Measurements from ENCODE around the gene MCM10.

Gene MCM10

DNA sequence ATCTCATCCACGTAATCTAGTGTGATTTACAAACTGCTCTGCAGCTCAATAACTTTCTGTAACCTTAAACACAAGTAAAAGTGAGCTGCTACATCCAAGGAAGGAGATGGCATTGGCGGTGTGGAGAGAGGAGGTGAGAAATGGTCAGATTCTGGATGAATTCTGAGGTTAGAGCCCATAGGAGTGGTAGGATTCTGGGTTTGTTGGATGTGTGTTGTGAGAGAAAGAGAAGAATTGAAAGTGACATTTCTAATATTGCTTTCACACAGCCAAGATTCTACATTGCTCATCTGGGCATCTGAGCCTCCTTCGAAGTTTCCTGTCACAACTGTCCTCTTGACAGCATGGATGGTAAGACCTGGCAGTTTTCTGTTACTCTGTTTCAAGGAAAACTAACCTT, 2.5 kb downstream of the MCM10 start:
- in situ Hi-C loops (cut with MboI; ENCODE audit: low sequenced_read_pairs), result no loop called here

DNA sequence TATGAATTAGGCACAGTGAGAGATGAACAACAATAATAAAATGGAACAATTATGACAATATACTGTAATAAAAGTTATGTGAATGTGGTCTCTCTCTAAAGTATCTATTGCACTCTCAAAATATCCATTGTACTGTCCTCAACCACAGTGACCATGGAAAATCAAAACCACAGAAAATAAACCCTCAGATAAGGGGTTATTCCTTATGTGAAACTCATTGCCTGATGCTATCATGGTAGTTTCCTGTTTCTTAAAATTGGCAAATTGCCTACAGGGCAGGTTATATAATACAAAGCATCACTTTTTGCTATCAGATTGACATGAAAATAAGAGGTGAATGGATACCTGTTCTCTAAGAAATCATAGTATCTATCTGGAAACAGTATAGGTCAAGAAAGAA, 3.8 kb downstream of the MCM10 start:
- in situ Hi-C loops (cut with MboI; ENCODE audit: low sequenced_read_pairs), result no loop called here

DNA sequence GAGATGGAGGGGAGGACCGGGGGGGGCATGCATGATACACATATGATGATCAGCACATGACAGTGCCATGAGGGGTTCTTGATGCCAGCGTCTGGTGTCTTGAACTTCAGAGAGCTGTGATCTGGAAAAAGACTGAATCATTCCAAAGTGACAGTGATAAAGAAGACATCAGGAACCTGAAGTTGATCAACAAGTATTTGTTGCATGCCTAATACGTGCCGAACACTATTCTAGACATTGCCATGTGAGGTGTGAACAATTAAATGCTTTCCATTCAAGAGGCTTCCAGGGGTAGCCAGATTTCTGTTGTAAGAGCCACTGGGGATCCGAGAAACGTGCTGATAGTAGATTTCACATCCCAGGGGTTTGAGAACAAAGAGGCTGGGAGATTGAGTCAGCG, 6.2 kb downstream of the MCM10 start:
- in situ Hi-C loops (cut with MboI; ENCODE audit: low sequenced_read_pairs), result no loop called here

DNA sequence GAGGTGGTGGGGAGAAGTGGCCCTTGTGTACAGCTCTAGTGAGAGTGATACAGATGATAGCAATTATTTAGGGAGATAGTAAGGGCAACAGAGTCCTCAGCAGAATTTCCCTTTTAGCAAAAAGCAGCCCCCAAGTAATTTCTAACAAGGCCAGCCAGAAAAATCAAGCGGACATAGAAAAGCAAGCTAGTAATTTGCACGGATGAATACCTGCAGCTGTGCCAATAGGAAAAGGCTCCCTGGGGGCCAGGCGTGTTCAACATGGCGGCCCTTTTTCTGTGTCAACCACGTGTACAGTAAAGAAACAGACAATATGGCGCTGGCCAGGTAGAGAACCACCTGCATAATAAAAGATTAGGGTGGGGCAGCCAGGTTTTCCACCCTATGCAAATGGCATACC, 7.4 kb downstream of the MCM10 start:
- in situ Hi-C loops (cut with MboI; ENCODE audit: low sequenced_read_pairs), result no loop called here

DNA sequence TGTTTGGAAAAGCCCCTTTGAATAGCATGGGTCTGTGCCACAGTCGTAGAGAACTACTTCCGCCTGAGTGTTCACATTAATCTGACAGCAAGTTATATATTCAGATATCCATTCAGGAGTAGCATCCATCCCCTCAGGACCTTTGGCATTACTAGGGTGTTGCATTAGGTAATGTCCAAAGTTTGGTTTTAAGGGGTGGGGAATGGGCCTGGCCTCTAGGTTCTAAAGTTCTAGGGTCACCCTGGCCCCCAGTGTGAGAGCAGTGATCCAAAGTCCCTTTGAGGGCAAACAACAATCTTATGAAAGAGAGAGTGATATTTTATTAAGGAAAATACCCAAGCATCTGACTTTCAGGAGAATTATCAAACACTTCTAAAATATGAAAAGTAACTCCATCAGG, 12.3 kb downstream of the MCM10 start:
- in situ Hi-C loops (cut with MboI; ENCODE audit: low sequenced_read_pairs), result no loop called here

DNA sequence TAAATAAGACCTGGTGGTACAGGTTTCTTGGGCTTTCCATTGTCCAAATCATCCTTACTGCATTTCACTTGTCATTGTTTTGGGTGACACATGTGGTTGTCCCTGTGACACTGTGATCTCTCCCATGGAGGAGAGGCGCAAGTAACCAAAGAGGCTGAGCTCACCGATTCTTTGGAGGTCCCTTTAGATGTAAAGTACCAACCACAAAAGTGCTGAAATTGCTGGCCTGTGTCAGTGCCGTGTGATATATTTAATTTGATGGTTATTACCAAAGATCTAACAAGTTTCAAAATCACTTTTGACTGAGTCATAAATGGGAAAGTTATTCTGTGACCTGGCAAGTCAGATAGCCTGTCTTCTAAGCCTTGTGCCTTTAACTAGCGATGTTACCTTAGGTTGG, 19.4 kb downstream of the MCM10 start:
- in situ Hi-C loops (cut with MboI; ENCODE audit: low sequenced_read_pairs), result no loop called here

DNA sequence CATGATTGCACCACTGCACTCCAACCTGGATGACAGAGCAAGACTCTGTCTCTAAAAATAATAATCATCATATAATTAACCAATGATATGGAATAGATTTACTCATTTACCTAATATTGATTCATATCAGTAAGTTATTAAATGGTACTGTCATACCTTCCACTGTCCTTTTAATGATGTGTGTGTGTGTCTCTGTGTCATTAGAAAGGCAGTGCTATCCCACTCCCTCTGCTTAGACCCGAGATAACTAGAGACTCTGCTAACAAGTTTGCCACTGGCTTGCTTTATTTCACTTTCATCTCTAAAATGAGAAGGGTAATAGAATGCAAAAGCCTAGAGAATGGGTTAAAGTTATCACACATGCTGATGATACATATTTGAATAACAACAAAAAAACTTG, 21.1 kb downstream of the MCM10 start:
- in situ Hi-C loops (cut with MboI; ENCODE audit: low sequenced_read_pairs), result no loop called here

DNA sequence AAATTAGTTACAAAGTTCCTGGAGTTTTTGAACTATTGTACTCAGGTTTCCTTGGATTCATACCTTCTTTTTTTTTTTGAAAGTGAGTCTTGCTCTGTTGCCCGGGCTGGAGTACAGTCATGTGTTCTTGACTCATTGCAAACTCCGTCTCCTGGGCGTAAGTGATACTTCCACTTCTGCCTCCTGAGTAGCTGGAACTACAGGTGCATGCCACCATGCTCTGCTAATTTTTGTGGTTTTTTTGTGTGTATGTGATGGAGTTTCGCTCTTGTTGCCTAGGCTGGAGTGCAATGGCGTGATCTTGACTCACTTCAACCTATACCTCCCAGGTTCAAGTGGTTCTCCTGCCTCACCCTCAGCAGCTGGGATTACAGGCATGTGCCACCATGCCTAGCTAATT, 22.3 kb downstream of the MCM10 start:
- in situ Hi-C loops (cut with MboI; ENCODE audit: low sequenced_read_pairs), result no loop called here

DNA sequence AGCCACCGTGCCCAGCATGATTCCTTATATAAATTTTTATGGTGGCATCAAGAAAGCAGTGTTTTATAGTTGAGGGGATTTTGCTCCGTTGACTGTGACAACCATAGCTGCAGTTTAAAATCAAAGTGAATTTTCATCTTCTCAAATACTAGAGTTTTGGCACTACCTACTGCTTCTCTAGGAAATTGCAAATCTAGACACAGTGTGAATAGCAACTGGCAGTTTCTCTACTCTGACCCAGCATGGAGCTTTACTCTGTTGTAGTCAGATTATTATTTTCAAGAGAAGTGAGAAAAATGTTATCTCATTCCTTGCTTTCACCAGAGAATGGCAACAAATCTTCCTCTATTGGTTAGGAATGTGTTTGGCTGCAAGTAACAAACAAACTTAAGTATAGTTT, 22.9 kb downstream of the MCM10 start:
- in situ Hi-C loops (cut with MboI; ENCODE audit: low sequenced_read_pairs), result no loop called here

DNA sequence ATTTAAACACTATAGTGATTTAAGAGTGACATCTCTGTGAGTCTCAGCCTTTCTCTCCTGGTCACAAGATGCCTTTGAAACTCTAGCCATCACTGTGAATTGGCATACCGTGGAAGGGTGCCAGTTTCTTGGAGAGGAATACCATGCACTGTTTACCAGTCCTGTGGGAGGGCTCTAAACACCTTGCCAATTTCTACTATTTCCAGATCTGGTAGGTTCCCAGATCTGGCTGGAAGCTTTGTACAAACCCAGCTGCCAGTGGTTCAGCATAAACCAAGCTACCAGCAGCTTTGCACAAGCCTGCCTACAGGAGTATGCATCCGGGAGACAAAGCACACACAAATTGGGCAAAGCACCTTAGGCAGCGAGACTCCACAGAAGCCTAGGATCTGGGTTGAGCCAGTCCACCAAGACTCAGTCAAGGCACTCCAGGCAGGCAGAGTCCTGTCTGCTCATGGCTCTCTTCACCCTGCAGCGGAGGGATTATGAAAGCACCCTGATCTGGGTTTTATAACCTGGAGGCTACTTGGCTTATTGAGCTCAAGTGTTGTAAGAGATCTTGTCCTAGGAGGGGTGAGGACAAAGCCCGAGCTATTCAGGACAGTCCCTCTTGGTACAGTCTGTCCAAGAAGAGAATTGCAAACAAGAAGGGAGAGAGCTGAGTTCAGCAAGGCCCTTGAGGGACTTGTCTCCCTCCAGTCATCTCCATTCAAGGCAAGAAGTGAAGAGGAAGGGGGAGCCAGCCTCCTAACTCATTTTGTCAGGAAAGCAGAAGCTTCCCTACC, 23.6 kb downstream of the MCM10 start:
- in situ Hi-C loops (cut with MboI; ENCODE audit: low sequenced_read_pairs), result no loop called here

DNA sequence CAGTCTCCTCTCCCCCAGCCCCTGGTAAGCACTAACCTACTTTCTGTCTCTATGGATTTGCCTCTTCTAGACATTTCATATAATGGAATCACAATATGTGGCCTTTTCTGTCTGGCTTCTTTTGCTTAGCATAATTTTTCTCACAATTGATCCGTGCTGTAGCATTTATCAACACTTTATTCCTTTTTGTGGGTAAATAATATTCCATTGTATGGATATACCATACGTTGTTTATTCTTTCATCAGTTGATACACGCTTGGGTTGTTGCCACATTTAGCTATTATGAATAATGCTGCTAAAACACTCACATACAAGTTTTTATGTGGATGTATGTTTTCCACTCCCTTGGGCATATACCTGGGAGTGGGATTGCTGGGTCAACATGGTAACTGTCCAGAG, 25.8 kb downstream of the MCM10 start:
- in situ Hi-C loops (cut with MboI; ENCODE audit: low sequenced_read_pairs), result no loop called here

DNA sequence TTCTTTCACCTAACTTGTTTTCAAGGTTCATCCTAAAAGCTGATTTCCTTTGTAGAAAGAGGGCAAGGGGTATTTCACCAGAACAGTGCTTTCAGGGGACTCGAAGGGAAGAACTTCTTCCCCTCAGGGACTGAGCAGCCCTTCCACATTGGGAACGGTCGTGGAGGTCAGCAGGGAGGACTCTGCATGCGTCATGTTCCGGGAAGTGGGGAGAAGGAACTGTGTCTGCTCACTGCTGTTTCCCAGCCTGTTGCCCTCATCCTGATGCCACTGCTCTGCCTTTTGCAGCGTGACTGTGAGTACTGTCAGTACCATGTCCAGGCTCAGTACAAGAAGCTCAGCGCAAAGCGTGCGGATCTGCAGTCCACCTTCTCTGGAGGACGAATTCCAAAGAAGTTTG, 27.2 kb downstream of the MCM10 start:
- in situ Hi-C loops (cut with MboI; ENCODE audit: low sequenced_read_pairs), result no loop called here

DNA sequence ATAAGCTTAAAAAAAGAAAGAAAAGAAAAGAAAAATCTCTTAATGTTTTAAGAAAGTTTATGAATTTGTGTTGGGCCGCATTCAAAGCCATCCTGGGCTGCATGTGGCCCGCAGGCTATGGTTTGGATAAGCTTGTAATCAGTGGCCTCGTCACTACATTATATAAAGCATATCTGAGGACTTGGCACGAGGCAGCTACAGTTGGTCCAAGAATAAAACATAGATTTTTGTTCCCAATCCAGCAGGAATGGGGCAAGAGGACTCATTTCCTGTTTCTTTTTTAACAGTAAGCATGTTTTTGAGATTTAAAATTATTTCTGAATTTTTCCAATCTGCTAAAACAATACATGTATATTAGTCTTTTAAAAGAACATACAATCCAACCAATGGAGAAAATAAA, 28.6 kb downstream of the MCM10 start:
- in situ Hi-C loops (cut with MboI; ENCODE audit: low sequenced_read_pairs), result no loop called here

DNA sequence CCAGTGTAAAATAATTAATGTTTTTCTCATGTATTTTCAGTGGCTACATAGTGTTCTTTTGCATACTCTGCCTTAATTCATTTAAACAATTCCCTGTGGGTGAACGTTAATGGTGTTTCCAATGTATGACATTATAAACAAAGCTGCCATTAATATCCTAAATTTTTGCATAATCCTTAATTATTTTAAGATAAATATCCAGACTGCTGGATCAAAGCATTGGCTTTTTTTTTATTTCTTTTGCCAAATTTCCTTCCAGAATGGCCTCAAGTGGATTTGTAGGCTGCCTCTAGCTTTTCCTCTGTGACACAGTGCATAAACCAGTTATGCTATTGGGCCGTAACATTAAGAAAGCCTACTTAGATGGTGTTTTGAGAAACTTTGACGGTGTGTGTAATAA, 29.5 kb downstream of the MCM10 start:
- in situ Hi-C loops (cut with MboI; ENCODE audit: low sequenced_read_pairs), result no loop called here

DNA sequence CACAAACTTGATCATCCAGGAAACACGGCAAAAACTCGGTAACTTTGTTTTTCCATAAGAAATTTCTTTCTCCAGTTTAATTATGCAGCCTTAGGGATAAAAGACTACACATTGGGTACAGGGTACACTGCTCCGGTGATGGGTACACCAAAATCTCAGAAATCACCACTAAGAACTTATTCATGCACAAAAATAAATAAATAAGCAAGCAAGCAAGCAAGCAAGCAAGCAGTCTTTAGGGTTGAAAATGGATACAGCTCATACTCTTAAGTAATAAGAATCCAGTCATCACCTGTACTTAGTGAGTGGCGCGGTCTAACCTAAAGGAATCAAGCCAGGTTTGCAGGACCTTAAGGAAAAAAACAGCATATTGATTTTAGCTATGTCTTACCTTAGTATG, 30.0 kb downstream of the MCM10 start:
- in situ Hi-C loops (cut with MboI; ENCODE audit: low sequenced_read_pairs), result no loop called here

DNA sequence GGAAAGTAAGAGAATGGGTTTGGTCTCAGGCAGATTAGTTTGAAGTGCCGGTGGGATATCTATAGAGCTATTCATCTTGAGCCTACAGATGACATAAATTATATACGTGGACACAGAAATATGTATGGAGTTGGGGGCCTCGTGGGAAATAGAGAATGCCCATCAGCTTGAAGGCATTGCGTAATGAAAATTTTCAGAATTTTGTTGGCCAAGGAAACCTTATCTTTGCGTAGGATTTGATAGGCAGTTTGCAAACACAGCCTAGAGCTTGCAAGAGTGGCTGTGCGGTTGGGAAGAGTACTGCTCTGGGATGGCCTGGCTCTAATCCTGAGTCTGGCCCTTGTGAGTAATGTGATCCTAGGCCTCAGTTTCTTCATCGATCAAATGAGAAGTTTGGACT, 32.3 kb downstream of the MCM10 start:
- in situ Hi-C loops (cut with MboI; ENCODE audit: low sequenced_read_pairs), result no loop called here

DNA sequence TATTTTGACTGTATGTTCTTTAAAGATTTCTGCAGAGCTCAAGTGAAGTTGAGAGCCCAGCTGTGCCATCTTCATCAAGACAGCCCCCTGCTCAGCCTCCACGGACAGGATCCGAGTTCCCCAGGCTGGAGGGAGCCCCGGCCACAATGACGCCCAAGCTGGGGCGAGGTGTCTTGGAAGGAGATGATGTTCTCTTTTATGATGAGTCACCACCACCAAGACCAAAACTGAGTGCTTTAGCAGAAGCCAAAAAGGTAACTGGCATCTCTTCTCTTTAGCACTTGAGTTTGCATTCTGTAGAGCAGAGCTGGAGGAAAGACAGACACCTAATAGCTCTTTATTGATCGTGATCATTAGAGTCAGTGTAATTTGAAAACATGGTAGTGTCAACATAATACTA, 33.7 kb downstream of the MCM10 start:
- in situ Hi-C loops (cut with MboI; ENCODE audit: low sequenced_read_pairs), result no loop called here

DNA sequence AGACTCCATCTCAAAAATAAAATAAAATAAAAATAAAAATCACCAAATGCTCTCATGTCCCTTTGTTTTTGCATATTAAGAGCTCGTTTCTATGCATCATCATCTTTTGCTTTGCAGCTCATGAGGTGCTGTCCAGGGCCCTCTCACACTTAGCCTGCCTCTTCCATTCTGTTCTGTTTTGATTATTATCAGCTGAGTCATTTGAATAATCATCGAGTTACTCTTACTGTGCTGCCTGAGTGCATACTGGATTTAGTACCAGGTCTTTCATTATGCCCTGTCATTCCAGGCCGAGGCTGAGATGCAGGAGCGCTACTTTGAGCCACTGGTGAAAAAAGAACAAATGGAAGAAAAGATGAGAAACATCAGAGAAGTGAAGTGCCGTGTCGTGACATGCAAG, 39.8 kb downstream of the MCM10 start:
- in situ Hi-C loops (cut with MboI; ENCODE audit: low sequenced_read_pairs), result no loop called here

DNA sequence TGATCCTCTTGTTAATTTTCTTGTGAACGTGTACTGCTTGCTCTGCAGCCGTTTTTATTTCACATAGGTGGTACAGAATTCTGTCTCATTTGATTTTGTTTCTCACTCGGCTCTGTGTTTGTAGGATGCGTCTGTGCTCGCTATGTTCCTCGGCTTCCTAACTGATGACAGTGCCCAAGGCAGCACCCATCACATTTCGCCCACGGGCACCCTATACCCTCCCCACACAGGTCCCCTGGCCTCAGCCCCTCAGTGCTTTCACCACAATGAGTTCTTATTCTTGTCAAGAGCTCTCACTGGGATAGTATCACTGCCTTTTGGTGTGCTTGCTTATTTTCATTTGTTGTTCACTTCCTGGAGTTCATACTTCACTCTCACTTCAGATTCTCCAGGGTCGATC, 44.7 kb downstream of the MCM10 start:
- in situ Hi-C loops (cut with MboI; ENCODE audit: low sequenced_read_pairs), result no loop called here

DNA sequence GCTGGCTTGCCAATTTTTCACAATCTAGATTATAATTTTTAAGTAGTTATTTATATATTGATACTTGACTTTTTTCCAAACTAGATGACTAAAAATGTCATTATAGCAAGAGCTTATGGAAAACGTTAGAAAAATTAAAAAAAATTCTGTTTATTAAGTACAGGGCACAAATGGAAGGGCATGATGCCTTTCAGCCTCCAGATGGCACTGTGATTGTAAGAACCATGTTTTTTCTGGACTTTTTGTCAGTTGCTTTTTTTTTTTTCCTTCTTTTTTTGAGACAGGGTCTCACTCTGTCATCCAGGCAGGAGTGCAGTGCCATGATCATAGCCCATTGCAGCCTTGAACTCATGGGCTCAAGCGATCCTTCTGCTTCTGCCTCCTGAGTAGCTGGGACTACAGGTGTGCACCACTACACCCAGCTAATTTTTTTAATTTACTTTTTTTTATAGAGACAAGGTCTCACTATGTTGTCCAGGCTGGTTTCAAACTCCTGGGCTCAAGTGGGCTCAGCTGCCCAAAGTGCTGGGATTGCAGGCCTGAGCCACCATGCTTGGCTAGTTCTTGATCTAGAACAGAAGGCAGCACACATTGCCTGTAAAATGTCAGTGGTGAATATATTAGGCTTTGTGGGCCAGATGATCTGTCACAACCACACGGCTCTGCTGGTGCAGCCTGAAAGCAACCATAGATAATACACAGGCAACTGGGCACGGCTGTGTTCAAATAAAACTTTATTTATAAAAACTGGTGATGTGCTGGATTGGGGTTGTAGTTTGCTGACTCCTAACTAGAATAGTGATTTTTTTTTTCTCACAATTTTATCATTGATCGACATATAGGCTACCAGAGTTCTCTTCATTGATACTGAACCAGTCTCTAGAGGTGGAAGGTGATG, 45.4 kb downstream of the MCM10 start:
- in situ Hi-C loops (cut with MboI; ENCODE audit: low sequenced_read_pairs), result no loop called here

DNA sequence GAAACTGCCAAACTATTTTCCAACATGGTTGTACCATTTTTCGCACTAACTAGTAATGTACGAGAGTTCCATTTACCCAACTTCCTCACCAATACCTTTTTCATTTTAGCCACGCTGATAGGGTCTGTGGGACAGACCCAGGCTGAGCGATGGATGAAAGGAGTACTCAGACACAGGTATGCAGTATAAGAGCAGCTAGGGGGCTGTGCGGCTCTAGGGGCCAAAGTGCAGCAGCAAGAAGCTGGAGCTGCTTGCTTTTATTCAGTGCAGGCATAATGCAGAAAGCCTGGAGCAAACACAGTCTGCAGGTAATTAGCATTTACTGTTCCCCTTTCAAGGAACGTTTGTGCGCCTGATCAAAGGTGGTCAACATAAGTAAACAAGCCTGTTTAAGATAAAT, 51.8 kb downstream of the MCM10 start:
- in situ Hi-C loops (cut with MboI; ENCODE audit: low sequenced_read_pairs), result no loop called here

DNA sequence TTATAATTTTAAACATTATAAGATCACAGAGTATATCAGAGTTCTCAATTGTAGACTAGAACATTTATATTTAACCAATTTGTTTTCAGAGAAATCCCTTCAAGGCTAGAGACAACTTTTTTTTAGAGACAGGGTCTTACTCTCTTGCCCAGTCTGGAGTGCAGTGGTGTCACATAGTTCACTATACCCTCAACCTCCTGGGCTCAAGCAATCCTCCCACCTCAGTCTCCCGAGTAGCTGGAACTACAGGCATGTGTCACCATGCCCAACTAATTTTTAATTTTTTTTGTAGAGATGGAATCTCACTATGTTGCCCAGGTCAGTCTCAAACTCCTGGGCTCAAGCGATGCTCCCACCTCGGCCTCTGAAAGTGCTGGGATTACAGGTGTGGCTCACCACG, 57.5 kb downstream of the MCM10 start:
- in situ Hi-C loops (cut with MboI; ENCODE audit: low sequenced_read_pairs), result no loop called here

Measured in HL-60/S4 (cell line).